Activated CD8-positive, alpha-beta memory T cell treated with anti-CD3 and anti-CD28 coated beads, Interleukin-2, amount 10 ng/mL, durations not matched to agents 7 days and 5 days (primary cell): ENCODE results near the gene PCBD1. TPM values are rescaled to one million over a fixed set of nuclear protein-coding genes. Genes with fewer than 3 reads are reported as not detected.

Source experiments
- ATAC-seq: fragments of 150-1000 bp; cut with Tn5 transposase; one replicate; pipeline ENCODE4 v1.10.0; 2021; ENCODE audit warnings: moderate library complexity
- CTCF ChIA-PET: fragments of 350-600 bp; sonication (Branson Sonifier 250); formaldehyde crosslinking; loops from one replicate; lab custom pipeline; 2021; ENCODE audit warnings: antibody characterized with exemption; lab: Charles Lee
- DNase-seq: peaks from one replicate; pipeline ENCODE4 v3.0.0-alpha.2; 2020
- H3K27ac Mint-ChIP-seq: one replicate; pipeline ENCODE4 v1.8.0; 2021; ENCODE audit warnings: mild to moderate bottlenecking, mixed read lengths
- H3K27me3 Mint-ChIP-seq: one replicate; pipeline ENCODE4 v1.8.0; 2021; ENCODE audit warnings: mixed read lengths
- H3K36me3 Mint-ChIP-seq: one replicate; pipeline ENCODE4 v1.8.0; 2021; ENCODE audit warnings: mild to moderate bottlenecking, mixed read lengths
- H3K4me1 Mint-ChIP-seq: one replicate; pipeline ENCODE4 v1.8.0; 2021; ENCODE audit warnings: mixed read lengths
- H3K4me3 Mint-ChIP-seq: one replicate; pipeline ENCODE4 v1.8.0; 2021; ENCODE audit warnings: mild to moderate bottlenecking, moderate library complexity, mixed read lengths
- H3K9me3 Mint-ChIP-seq: one replicate; pipeline ENCODE4 v1.8.0; 2022; ENCODE audit warnings: low read depth, mixed read lengths
- total RNA-seq, 2 experiments: library from RNA; stranded (reverse); gene quantifications; one replicate each; pipeline ENCODE4 v1.2.3, GENCODE V29; 2021

Gene PCBD1
- total RNA-seq, 2 experiments from 2014 or later = 37.1 to 38.4 TPM

GRCh38 chr10:70903262-70903921, 15.0 kb upstream of the PCBD1 start:
- ATAC-seq = no peak
- no peaks in the 10 kb centered on the region for H3K36me3 Mint-ChIP-seq

GRCh38 chr10:70902661-70903261, 14.4 kb upstream of the PCBD1 start:
- Mint-ChIP-seq H3K27me3 (peaks cover 6% of the 10 kb centered on the region), H3K4me3 (no peak overlapping the region)

More at GRCh38 chr10:70903262-70903921, 15.0 kb upstream of the PCBD1 start:
- Mint-ChIP-seq H3K4me3 (no peak overlapping the region), H3K27ac (no peak overlapping the region), H3K27me3 (peaks cover 6% of the 10 kb centered on the region), H3K4me1 (no peaks in the 10 kb centered on the region), H3K9me3 (no peaks in the 10 kb centered on the region)
- CTCF ChIA-PET = interaction anchor here (0.6 to 3.2 kb wide), 7 partner anchors 10 to 1031 kb away, joined by 3 to 13 read pairs (median 5); no protein-coding TSS in a partner anchor
- peak; percentile 50 for DNase-seq

GRCh38 chr10:70901276-70901878, 13.0 kb upstream of the PCBD1 start:
- H3K9me3 Mint-ChIP-seq = no peaks in the 10 kb centered on the region
- H3K4me1 Mint-ChIP-seq = no peaks in the 10 kb centered on the region
- no peaks in the 10 kb centered on the region for H3K36me3 Mint-ChIP-seq
- peaks cover 6% of the 10 kb centered on the region for H3K27me3 Mint-ChIP-seq
- DNase-seq = no peak
- H3K4me3 Mint-ChIP-seq = no peak overlapping the region
- no peak for ATAC-seq
- CTCF ChIA-PET = interaction anchor here (3.2 kb wide), 1 partner anchor 23 kb away, joined by 13 read pairs; no protein-coding TSS in a partner anchor
- H3K27ac Mint-ChIP-seq = no peak overlapping the region

More at GRCh38 chr10:70902661-70903261, 14.4 kb upstream of the PCBD1 start:
- Mint-ChIP-seq H3K27ac (no peak overlapping the region), H3K36me3 (no peaks in the 10 kb centered on the region), H3K9me3 (no peaks in the 10 kb centered on the region), H3K4me1 (no peaks in the 10 kb centered on the region)
- CTCF ChIA-PET = interaction anchor here (0.6 to 3.2 kb wide), 8 partner anchors 9 to 1031 kb away, joined by 3 to 13 read pairs (median 4); no protein-coding TSS in a partner anchor
- DNase-seq (no peak), ATAC-seq (no peak)

GRCh38 chr10:70899096-70899495, 10.7 kb upstream of the PCBD1 start:
- Mint-ChIP-seq H3K4me3 (no peak overlapping the region), H3K9me3 (no peaks in the 10 kb centered on the region), H3K27me3 (peaks cover 3% of the 10 kb centered on the region), H3K36me3 (no peaks in the 10 kb centered on the region), H3K27ac (no peak overlapping the region), H3K4me1 (no peaks in the 10 kb centered on the region)
- ATAC-seq (no peak), DNase-seq (no peak)
- CTCF ChIA-PET = interaction anchor here (0.6 kb wide), 1 partner anchor 24 kb away, joined by 3 read pairs; no protein-coding TSS in a partner anchor

GRCh38 chr10:70898687-70899086, 10.3 kb upstream of the PCBD1 start:
- H3K9me3 Mint-ChIP-seq = no peaks in the 10 kb centered on the region
- H3K36me3 Mint-ChIP-seq = no peaks in the 10 kb centered on the region
- no peak overlapping the region for H3K27ac Mint-ChIP-seq
- H3K27me3 Mint-ChIP-seq = peaks cover 3% of the 10 kb centered on the region
- H3K4me3 Mint-ChIP-seq = no peak overlapping the region
- H3K4me1 Mint-ChIP-seq = no peaks in the 10 kb centered on the region
- DNase-seq (no peak), ATAC-seq (no peak)
- CTCF ChIA-PET = no interaction called here

GRCh38 chr10:70896551-70896950, 8.2 kb upstream of the PCBD1 start:
- no peak for ATAC-seq
- CTCF ChIA-PET = no interaction called here
- Mint-ChIP-seq H3K27ac (no peak overlapping the region), H3K4me1 (peaks cover 4% of the 10 kb centered on the region), H3K36me3 (no peaks in the 10 kb centered on the region), H3K9me3 (no peaks in the 10 kb centered on the region), H3K4me3 (no peak overlapping the region), H3K27me3 (peaks cover 3% of the 10 kb centered on the region)
- no peak for DNase-seq

- DNase-seq (no peak), ATAC-seq (no peak)
- H3K36me3 Mint-ChIP-seq = no peaks in the 10 kb centered on the region
- no peaks in the 10 kb centered on the region for H3K27me3 Mint-ChIP-seq
- no peak overlapping the region for H3K27ac Mint-ChIP-seq
- no peak overlapping the region for H3K4me3 Mint-ChIP-seq
- H3K9me3 Mint-ChIP-seq = no peaks in the 10 kb centered on the region
- H3K4me1 Mint-ChIP-seq = peaks cover 12% of the 10 kb centered on the region
- CTCF ChIA-PET = interaction anchor here (1.8 kb wide), 1 partner anchor 9 kb away, joined by 7 read pairs; no protein-coding TSS in a partner anchor
Observed at GRCh38 chr10:70894416-70894815, 6.1 kb upstream of the PCBD1 start.

GRCh38 chr10:70893227-70894006, 5.1 kb upstream of the PCBD1 start:
- H3K27me3 Mint-ChIP-seq = no peaks in the 10 kb centered on the region
- H3K4me3 Mint-ChIP-seq = no peak overlapping the region
- no peaks in the 10 kb centered on the region for H3K36me3 Mint-ChIP-seq
- no peak overlapping the region for H3K27ac Mint-ChIP-seq
- CTCF ChIA-PET = interaction anchor here (1.1 to 1.8 kb wide), 2 partner anchors 10 to 13 kb away, joined by 3 to 7 read pairs; no protein-coding TSS in a partner anchor
- peaks cover 16% of the 10 kb centered on the region for H3K4me1 Mint-ChIP-seq
- no peaks in the 10 kb centered on the region for H3K9me3 Mint-ChIP-seq
- ATAC-seq (no peak), DNase-seq (no peak)

GRCh38 chr10:70892631-70893030, 4.3 kb upstream of the PCBD1 start:
- ATAC-seq = no peak
- CTCF ChIA-PET = interaction anchor here (1.1 to 1.8 kb wide), 2 partner anchors 10 to 12 kb away, joined by 3 to 7 read pairs; no protein-coding TSS in a partner anchor
- no peaks in the 10 kb centered on the region for H3K27me3 Mint-ChIP-seq
- H3K27ac Mint-ChIP-seq = no peak overlapping the region
- no peaks in the 10 kb centered on the region for H3K36me3 Mint-ChIP-seq
- peaks cover 17% of the 10 kb centered on the region for H3K4me1 Mint-ChIP-seq
- DNase-seq = no peak
- H3K4me3 Mint-ChIP-seq = no peak overlapping the region
- H3K9me3 Mint-ChIP-seq = no peaks in the 10 kb centered on the region

GRCh38 chr10:70891627-70892026, 3.3 kb upstream of the PCBD1 start:
- Mint-ChIP-seq H3K4me1 (peaks cover 23% of the 10 kb centered on the region), H3K4me3 (no peak overlapping the region), H3K27me3 (no peaks in the 10 kb centered on the region), H3K36me3 (no peaks in the 10 kb centered on the region), H3K9me3 (no peaks in the 10 kb centered on the region), H3K27ac (no peak overlapping the region)
- DNase-seq (no peak), ATAC-seq (no peak)
- CTCF ChIA-PET = interaction anchor here (1.3 kb wide), 1 partner anchor 75 kb away, joined by 3 read pairs; no protein-coding TSS in a partner anchor

GRCh38 chr10:70890917-70891431, 2.6 kb upstream of the PCBD1 start:
- H3K4me1 Mint-ChIP-seq = peaks cover 23% of the 10 kb centered on the region
- ATAC-seq (no peak), DNase-seq (peak; percentile 19)
- H3K27ac Mint-ChIP-seq = no peak overlapping the region
- H3K36me3 Mint-ChIP-seq = no peaks in the 10 kb centered on the region
- no peak overlapping the region for H3K4me3 Mint-ChIP-seq
- no peaks in the 10 kb centered on the region for H3K27me3 Mint-ChIP-seq
- CTCF ChIA-PET = interaction anchor here (1.1 to 1.4 kb wide), 3 partner anchors 10 to 74 kb away, joined by 3 to 4 read pairs (median 3); no protein-coding TSS in a partner anchor
- no peaks in the 10 kb centered on the region for H3K9me3 Mint-ChIP-seq

- Mint-ChIP-seq H3K9me3 (no peaks in the 10 kb centered on the region), H3K36me3 (peaks cover 8% of the 10 kb centered on the region), H3K4me3 (peak overlapping the region; percentile 76), H3K4me1 (peaks cover 23% of the 10 kb centered on the region), H3K27me3 (no peaks in the 10 kb centered on the region), H3K27ac (peak overlapping the region; percentile 66)
- ATAC-seq (no peak), DNase-seq (no peak)
- CTCF ChIA-PET = interaction anchor here (1.3 kb wide), 1 partner anchor 73 kb away, joined by 4 read pairs; the partner anchor contains the start of gene SGPL1
Observed at GRCh38 chr10:70889291-70889690, 926 bp upstream of the PCBD1 start.
